C4-2B (cell line): ENCODE results near the gene SCAI.

Experiments used
- ZFX ChIP-seq: fragments of 450-650 bp; IDR thresholded peaks from 2 replicates; pipeline ENCODE4 v1.6.1; 2017
- TF ChIP-seq, protein P1 (sequence below): fragments of 450-650 bp; conservative IDR thresholded peaks from 2 replicates; pipeline ENCODE4 v1.5.1; 2017; ENCODE audit warnings: mild to moderate bottlenecking

DNA sequence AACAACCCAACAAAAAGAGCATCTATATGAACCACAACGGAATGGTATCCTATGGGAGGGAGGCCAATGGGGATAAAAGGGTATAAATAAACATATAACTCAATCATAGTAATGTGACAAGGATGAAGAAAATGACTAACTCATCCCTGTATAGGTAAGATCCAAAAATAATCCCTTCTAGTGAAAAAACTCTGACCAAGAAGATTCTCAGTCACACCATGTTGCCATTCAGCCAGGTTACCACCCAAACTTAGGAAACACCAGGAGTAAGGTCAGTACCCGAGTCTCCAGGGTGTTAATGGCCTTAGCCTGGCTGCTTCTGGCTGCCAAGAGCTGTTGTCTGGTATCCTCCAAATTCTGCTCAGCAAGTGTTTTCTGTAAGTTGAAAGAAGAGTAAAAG is 235.2 kb downstream of the SCAI start:
- TF ChIP-seq, protein P1, sequence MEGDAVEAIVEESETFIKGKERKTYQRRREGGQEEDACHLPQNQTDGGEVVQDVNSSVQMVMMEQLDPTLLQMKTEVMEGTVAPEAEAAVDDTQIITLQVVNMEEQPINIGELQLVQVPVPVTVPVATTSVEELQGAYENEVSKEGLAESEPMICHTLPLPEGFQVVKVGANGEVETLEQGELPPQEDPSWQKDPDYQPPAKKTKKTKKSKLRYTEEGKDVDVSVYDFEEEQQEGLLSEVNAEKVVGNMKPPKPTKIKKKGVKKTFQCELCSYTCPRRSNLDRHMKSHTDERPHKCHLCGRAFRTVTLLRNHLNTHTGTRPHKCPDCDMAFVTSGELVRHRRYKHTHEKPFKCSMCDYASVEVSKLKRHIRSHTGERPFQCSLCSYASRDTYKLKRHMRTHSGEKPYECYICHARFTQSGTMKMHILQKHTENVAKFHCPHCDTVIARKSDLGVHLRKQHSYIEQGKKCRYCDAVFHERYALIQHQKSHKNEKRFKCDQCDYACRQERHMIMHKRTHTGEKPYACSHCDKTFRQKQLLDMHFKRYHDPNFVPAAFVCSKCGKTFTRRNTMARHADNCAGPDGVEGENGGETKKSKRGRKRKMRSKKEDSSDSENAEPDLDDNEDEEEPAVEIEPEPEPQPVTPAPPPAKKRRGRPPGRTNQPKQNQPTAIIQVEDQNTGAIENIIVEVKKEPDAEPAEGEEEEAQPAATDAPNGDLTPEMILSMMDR: no peak
- TF ChIP-seq ZFX: no peak
